HG03460 (cell line): Measurements from ENCODE around the gene PITPNM3.

ENCODE experiments used
- ATAC-seq: cut with Tn5 transposase; IDR thresholded peaks from one replicate; pipeline ENCODE4 v1.9.1; 2021; ENCODE audit not compliant: unreplicated experiment

The PITPNM3 gene

DNA sequence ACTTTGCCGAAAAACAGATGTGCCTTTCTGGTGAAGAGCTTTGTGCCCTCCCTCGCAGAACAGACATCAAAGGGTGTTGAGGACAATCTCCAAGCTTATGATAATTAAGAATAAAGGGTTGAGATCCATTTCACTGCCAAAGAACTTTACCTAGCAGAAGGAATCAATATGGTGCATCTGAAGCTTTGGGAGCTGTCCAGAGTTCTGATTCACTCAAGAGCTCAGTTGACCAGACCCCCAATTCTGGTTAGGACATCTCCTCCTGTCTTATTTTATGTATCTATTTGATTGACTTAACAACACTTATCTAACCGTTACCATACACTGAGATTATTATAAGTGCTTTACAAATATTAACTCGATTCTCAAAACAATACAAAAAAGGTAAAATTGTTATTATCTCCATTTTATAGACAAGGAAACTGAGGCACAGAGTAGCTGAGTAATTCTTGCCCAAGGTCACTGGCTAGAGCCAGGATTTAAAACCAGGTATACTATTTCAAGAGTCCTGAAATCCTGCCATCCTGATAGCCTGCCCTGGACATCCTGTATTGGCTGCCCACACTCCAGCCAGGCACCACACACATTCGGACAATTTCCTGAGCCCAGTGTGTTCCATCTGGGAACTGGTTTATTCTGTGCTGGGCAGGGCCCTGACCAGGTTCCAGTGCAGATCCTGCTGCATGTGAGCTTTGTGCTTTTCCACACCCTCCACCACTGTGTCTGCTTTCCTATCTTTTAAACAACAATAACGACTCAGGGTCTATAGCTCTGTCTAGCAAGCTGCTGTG lies 29.8 kb downstream of the PITPNM3 start:
- ATAC-seq: no peak

DNA sequence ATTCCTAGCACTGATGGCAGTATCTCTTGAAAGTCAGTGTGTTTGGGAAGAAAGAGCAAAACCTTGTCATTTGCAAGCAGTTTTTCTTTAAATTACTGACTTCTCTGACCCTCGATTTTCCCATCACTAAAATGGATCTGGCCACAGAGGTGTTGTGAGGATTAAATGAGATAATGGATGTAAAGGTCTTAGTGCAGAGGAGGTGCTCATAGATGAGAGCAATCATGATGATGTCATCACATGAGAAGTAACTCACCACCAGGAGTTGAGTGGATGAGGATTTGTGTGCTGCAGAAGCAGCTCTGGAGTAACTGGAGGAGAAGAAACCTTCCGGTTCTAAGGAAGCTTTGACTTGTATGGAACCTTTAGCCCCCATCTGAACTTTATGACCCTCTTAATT lies 30.6 kb downstream of the PITPNM3 start:
- no peak for ATAC-seq

DNA sequence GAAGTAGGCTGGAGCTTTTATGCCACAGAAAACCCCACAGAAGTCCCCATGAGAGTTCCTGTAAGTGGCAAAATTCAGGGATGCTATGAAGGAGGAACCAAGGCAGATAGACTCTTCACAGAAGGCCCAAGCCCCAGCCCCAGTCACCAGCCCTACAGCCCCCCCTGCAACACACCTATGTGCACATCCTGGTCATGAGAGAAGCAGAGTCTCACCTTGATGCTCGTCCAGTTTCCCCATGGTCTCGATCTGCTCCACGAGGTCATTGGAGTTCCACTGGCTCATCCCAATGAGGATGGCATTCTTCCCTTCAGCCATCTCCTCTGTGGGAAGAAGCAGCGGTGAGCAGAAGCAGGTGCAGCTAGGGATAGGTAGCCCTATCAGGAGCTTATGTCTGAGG lies 31.2 kb downstream of the PITPNM3 start:
- no peak for ATAC-seq

DNA sequence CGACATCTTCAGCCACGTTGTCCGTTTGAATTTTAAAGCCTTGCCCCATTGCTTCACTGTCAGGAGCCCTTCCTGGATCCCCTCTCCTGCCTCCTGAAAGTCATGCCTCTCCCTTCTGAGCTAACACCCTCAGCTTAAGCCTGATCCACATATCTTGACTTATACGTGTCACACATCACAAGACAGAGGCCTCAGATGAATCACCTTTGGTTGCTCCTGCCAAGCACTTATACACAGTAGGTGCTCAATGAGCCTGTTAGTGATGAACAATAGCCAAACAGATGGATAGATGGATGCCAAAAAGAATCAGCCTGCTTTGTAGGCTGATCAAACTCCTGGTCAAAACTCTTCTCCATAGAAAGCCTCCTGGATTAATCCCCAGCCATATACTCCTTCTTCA lies 31.8 kb downstream of the PITPNM3 start:
- no peak for ATAC-seq

DNA sequence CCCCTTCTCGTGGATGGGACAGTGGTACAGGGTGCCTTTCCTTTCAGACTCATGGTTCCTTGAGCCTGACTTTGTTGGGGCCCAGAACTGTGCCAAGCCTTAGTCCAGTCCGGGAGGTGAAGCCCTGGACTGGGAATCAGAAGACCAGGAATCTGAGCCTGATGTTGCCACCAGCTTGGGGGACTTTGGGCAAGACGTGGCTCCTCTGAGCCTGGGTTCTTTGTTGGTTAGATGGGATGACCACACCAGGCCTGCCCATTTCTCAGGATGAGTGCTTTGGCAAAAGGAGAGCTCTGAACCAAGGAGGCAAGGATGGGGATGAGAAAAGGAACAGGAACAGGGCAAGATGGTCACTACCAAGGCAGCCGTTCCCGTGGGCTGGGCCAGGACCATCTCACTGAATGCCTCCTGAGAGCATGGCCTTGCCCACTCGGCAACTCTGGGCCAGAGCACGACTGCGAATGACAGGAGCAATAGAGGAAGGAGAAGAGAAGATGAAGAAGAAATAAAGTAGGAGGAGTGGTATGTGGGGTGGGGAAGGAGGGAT lies 32.5 kb downstream of the PITPNM3 start:
- ATAC-seq: no peak

DNA sequence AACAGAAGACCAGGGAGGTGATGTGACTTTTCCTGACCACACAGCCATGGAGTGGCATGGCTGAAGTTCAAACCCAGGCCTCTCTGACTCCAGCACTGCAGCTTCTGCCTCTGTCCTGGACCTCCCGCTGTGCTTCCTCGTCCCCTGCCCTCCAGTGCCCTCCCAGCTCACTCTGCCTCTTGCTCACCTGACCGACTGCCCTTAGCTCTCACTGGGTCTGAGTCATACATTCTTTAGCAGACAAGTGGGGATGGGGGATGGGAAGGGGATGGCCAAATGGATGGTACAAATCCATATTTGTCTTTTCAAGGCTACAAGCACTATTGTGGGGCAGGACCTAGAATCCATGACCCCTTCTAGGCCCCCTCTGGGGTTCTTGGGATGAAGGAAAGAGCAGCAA lies 33.0 kb downstream of the PITPNM3 start:
- ATAC-seq: no peak

DNA sequence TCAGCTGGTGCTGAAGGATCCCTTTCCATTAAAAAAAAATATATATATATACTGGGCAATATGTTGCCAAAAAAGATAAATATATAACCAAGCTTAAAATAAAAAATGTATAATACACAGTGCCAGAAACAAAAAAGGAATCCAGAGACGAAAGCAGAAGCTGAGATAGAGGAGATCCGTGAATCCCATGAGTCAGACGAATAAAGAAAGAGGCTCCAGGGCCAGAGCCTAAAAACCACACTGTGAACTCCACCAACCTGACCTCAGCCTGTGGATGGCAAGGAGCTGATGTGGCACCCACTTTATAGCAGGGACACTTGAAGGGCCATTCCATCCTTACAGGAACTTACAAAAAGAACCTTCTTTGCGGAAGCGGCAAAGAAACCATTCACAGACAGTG lies 34.8 kb downstream of the PITPNM3 start:
- no peak for ATAC-seq

DNA sequence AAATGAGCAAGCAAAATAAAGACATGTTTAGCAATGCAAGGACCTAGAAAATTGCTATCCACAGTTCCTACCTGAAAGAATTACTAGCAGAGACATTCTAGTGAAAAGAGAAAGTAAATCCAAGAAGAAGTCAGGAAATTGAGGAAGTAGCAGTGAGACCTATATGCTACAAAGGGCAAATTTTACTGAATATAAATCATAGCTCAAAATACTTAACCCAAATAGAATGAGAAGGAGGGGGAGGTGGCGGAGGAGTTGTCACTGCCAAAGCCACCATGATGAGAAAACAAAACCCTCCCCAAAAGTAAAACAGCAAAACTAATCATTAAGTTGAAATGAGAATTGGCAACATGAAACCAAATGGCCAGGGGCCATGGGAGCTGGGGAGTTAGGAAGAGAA lies 39.3 kb downstream of the PITPNM3 start:
- ATAC-seq: no peak

DNA sequence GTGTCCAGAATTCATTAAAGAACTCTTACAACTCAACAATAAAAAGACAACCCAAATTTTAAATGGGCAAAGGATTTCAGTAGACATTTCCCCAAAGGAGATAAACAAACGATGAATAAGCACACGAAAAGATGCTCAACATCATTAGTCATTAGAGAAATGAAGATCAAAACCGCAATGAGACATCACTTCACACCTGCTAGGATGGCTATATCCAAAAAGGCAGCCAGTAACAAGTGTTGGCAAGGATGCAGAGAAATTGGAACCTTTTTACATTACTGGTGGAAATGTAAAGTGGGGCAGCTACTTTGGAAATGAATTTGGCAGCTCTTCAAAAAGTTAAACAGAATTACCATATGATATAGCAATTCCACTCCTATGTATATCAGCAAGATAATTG lies 42.0 kb downstream of the PITPNM3 start:
- no peak for ATAC-seq

DNA sequence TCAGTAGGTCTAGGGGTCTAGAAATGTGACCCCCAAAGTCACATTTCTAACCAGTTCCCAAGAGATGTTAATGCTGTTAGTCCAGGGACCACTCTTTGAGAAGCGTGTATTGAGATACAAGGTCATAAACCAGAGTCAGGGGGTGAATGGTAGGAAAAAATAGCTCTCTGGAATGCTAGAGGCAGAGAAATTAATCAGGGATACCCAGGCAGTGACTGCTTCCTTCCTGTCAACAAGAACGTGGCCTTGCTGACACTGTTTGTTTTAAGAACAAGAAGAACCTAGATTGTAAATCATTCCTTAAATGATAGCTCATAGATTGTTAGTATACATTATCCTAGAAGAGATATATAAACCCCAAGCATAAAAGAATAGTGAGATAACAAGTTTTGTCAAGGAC lies 43.8 kb downstream of the PITPNM3 start:
- ATAC-seq: no peak

DNA sequence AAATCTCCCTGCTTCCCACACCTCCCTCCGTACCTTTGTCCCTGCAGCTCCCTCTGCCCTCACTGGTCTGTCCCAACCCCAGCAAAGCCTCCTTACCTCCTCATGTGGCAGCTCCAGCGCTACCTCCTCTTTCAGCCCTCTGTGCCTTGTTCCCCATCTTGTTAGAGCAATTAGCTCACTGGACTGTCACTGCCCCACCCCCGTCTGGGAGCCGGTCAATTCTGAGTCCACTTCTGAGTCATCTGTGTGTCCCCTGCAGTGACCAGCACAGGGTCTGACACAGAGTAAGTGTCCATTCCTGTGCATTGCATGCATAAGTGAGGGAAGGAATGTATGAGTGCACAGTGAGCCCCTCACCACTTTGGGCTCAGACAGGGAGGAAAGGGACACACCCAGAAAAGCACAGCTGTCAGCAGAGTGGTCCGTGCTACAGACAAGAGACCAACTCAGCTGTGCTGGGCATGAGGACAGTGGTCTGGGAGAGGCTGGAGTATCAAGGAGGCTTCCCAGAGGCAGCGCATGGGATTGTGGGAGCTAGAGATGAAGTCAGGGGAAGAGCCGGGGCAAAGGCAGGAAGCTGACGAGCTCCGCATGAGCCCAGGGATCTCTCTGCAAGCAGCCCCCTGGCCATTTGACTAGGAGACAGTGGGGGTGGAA lies 45.9 kb downstream of the PITPNM3 start:
- ATAC-seq: no peak

DNA sequence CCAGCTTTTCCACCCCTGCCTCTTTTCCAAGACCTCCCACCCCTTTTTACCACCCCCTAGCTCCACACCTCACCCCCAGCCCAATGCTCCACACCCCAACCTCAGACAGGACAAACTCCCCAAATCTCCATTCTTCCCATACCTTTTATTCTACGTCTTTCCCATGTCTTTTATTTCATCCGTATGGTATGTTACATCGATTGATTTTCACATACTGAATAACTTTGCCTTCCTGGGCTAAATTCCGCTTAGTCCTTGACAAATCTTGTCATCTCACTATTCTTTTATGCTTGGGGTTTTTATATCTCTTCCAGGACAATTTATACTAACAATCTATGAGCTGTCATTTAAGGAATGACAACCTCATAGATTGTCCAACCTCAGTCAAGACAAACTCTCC lies 46.4 kb downstream of the PITPNM3 start:
- ATAC-seq: no peak

DNA sequence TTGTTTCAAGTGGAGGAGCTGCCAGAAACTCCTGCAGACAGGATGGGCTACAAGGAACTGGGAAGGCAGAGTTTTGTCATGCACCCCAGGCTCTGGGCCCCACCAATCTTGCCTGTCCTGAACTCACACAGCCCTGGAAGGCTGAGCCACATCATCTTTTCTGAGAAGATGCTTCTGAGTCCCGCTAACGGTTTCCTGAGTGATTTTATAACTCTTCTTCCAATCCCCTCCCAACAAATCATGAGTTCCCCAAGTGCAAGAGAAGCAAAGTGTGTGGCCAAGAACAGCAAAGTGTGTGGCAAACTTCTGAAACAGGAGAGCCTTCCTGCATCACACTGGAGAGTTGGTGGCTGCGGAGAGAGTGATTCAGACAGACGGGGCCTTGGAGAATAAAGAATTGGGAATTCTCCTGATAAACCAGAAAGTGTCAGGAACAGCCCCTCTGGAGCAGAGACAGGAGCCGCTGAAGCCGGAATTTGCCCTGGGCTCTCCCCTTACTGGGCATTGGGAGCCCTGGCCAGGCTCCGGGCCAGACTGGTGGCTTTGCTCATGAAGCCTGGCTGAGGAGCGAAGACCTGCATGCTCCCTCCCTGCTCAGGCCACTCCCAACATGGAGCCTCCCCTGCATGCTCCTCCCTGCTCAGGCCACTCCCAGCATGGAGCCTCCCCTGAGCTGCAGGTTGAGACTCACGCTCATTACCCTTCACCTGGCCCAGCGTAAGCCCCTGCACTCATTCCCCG lies 47.2 kb downstream of the PITPNM3 start:
- no peak for ATAC-seq

DNA sequence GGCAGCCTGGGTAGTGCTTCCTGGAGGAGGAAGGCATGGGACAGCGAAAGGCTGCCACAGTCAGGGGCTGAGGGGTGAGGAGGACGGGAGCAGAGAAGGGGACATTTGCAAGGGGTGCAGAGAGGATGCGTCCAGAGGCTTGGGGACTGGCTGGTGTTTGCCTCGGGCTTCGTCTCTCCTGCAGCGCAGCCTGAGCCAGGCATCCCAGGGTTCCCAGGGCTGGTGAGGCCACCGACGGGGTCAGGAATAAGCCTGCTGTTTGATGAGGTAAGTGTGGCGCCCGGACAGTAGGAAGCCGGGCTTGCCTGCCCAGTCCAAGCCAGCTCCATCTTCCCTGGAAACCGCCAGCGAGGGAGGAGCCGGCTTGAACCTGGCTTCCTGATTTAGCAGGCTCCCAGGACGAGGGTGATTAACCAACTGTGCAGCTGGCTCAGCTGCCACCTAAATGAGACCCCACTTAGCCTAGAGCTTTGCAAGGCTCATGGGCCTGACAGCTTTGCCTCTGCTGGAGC lies 47.8 kb downstream of the PITPNM3 start:
- no peak for ATAC-seq

DNA sequence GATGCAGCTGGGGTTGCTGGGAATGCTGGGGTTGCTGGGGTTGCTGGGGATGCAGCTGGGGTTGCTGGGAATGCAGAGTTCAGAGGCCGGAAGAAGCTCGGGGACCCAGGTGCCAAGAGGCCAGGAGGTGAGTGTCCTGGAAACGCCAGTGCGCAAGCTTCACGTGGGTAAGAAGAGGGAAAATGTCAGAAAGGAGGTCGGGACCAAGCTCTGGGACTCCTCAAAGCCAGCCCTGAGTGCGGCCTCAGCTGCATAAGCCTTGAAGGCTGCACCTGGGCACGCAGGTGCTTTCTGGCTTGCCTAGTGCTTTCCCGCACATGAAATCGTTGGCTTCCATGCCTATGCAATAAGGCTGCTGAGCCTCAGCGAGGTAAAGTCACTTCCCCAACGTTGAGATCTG lies 48.3 kb downstream of the PITPNM3 start:
- ATAC-seq: no peak

DNA sequence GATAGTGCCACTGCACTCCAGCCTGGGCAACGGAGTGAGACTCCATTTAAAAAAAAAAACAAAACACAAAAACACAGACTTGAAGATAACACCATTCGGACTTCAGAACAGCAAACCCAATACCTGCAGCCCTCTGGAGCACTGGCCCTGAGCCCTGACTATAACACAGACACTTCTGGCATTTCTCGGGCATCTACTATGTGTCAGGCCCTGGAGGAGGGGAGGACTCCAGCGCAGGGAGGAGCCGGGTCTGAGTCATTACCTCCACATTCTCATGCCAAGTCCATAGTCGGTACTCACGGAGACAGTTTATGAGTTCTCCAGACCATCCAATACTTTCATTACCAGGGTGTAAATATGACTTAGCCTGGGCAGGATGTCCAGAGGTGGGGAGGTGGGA lies 48.8 kb downstream of the PITPNM3 start:
- no peak for ATAC-seq

DNA sequence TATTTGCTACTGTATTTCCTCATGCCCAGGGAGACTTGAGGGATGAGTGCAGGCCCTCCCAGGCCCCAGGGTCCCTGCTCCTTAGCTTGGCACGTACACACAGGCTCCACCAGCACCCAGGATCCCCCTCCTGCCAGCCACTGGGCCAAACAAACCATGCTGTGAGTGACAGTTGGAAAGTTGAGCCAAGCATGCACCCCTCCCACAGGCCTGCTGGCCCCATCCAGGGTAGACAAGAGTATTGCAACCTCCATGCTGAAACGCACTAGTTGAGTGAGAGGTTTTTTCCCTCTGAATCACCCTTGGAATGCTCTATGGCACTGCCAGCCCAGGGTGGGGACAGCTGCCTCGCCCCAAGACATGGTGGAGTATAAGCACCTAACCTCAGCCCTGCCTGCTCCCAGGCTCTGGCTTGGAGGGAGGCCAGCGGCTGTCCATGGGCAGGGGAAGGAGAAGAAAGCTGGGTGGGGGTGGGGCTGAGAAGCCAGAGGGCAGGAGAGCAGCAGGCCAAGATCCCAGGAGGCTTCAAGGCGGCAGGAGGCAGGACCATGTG lies 49.6 kb downstream of the PITPNM3 start:
- no peak for ATAC-seq

DNA sequence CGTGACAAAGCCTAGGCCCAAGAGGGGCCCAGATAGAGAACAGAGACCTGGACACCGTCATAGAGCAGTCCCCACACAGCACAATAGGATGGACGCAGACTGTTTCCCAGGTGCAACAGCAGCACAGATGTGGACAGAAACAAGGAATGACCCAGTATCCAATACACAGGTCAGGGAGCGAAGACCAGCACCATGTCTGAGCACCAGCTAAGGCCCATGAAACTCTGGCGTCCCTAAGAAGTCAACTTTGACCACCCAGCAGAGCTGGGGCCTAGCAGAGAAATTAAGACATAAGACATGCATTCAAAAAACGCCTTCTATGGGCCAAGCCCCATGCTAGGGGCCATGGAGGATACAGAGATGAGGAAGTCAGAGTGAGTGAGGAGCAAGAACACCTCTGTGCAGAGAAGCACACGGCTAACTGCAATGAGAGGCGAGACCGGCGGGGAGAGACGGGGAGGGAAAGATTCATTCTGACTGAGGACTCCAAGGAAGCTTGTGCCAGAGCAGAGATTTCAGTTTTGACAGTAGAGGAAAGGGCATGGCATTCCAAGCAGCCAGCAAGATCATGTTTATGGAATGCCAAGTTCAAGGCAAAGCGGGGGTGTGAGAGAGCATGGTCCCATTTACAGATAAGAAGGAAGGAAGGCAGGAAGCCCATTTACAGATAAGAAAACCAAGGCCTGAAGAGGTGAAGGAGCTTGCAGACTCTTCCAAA lies 50.8 kb downstream of the PITPNM3 start:
- ATAC-seq: no peak

DNA sequence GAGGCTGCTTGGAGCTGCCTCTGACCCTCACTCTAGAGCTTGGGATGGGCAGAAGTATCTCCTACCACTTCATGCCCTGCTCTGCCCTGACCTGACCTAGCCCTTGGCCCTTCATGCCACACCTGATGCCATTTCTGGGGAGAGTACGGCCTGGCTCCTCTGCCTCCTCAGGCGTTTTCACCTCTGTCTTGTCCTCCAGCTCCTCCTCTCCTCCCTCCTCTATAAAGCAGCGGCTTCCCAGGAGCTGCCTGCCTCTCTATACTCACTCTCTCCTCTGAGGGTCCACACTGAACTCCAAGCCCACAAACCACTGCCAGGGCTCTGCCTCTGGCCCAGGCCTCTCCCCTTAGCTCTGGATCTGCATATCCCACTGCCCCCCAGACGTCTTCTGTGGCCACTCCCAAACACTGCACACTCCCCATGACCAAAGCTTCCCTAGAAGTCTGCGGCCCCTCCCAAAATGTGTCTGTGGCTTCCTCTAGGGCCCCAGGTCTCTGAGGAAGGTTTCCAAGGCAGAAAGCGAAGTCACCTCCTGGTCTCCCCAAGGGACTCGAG lies 52.6 kb downstream of the PITPNM3 start:
- ATAC-seq: no peak

DNA sequence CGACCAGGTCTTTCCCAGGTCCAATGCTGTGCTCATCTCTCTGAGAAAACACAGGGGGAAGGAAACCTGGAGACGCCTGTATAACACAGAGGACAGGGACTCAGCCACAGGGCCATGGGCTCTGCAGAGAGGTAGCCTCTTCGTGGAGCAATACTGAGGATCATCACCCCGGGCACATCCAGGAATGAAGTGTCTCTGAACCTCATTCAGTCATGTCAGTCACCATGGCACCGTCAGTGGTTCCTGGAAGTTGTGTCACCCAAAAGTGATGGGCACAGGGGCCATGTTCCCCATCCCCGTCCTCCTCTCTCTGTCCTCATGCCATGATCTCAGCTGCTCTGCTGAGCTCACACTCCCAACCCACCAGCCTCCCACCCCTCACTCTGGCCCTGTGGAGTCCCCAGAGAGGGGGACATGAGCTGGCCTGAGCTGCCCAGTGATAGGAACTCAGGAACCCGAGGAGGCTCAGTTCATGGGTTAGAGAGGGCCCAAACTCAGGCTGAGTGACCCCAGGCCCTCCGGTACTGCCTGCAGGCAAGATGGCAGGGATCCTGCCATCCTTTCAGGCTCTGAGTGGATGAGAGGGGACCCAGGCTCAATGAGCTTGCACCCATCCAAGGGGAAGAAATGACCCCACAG lies 53.4 kb downstream of the PITPNM3 start:
- ATAC-seq: no peak
